Measurements from ENCODE around the gene IGLL1. TPM values are rescaled to one million over a fixed set of nuclear protein-coding genes. Genes with fewer than 3 reads are reported as not detected.

The IGLL1 gene
- total RNA-seq, 4 donors from 2014 or later, result not detected

- TF ChIP-seq, protein P1, sequence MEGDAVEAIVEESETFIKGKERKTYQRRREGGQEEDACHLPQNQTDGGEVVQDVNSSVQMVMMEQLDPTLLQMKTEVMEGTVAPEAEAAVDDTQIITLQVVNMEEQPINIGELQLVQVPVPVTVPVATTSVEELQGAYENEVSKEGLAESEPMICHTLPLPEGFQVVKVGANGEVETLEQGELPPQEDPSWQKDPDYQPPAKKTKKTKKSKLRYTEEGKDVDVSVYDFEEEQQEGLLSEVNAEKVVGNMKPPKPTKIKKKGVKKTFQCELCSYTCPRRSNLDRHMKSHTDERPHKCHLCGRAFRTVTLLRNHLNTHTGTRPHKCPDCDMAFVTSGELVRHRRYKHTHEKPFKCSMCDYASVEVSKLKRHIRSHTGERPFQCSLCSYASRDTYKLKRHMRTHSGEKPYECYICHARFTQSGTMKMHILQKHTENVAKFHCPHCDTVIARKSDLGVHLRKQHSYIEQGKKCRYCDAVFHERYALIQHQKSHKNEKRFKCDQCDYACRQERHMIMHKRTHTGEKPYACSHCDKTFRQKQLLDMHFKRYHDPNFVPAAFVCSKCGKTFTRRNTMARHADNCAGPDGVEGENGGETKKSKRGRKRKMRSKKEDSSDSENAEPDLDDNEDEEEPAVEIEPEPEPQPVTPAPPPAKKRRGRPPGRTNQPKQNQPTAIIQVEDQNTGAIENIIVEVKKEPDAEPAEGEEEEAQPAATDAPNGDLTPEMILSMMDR (IDR thresholded peaks at IDR 0.05; ENCODE audit: low read depth), result no peak
Measured at GRCh38 chr22:23591201-23591791, 11.2 kb upstream of the IGLL1 start.

DNA sequence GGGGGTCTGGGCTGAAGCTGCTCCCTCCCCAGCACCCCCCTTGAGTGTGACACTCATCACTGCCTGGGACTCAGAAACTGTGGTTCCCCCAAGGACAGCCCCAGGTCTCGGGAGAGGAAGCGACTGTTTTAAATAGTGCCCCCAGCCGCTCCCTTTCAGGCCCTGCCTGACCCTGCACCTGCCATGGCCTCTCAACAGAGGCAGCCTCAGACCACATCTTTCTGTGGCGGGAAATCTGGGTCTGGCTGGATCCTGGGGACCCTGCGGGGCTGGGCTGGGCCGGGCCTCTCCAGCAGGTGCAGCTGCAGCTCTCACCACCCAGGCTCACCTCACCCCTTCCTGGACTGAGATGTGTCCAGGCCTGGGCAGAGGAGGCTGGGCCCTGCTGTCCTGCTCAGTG is 3.7 kb upstream of the IGLL1 start:
- TF ChIP-seq, protein P1 (IDR thresholded peaks at IDR 0.05; ENCODE audit: low read depth), result no peak

DNA sequence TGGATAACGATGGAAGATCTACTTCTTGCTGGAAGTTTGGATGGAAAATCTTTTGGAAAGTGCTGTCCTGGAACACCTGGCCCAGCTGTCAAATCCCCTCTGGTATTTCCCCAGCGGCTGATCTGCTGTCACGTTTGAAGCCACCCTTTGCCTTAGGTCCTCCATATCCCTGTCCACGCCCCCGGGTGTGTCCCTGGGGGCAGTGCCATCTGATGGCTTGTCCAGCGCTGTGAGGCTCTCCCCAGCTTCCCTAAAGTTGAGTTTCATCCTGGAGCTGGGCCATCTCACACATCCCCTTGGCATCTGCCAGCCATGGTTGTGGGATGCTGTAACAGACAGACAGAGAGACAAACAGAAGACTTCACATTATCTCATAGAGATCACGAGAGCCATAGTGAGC is 3.1 kb upstream of the IGLL1 start:
- TF ChIP-seq, protein P1 (IDR thresholded peaks at IDR 0.05; ENCODE audit: low read depth), result no peak

DNA sequence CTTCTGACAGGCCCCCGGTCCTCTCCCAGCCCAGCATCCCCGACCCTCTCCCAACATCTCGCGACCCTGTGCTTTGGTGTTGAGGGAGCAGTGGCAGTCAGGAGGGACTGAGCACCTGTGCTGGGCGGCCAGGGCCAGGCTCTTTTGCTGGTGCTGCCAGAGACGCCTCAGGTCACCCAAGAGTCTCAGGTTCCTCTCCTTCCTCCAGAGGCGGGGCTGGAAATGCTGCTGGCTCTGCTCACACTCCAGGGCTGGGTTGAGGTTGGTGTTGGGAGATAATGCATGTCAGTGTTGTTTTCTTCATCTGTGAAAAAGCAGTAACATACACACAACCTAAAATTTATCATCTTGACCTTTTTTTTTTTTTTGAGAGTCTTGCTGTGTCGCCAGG is 1.2 kb upstream of the IGLL1 start:
- TF ChIP-seq, protein P1 (IDR thresholded peaks at IDR 0.05; ENCODE audit: low read depth), result no peak

DNA sequence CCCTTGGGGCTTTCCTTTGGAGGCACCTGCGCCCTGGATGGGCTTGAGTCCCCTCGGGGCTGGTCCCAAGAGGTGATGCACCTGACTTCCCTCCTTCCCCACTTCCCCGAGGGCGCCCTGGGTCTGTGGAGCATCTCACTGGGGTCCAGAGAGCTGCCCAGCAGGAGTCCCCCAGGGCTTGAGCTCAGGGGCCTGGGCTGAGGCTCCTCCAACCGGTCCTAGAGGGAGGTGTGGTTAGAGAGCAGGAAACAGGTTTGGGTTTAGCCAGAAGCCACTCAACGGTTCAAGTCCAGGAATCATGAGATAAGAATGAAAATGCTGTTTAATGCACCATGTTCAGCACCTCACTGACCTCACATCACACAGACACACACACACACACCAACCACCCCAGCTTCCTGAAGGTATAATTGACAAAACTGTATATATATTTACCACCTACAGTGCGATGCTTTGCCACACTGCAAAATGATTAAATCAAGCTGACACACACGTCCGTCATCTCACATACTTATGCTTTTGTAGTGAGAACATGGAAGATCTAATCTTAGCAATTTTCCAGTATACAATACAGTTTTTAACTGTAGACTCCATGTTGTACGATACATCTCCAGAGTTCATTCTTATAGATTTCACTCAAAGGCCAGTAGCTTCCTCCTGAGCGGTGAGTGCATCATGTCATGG is 628 bp upstream of the IGLL1 start:
- TF ChIP-seq, protein P1 (IDR thresholded peaks at IDR 0.05; ENCODE audit: low read depth), result no peak

DNA sequence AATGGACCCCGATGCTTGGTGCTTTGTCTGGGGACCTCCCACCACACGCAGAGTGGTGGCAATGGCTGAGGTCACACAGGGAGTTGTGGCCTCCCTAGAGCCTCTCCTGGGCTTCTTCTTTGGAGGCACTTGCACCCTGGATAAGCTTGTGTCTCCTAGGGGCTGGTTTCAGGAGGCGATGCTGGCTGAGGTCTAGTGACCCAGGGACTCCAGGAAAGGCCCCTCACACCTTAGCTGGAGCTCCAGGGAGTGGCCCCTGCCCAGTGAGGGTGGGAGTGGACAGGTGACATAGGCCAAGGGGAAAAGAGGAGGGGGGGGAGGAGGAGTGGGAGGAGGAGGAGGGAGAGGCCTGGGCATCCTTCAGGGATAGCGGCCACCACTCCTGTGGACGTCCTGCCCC is 810 bp downstream of the IGLL1 start:
- TF ChIP-seq, protein P1 (IDR thresholded peaks at IDR 0.05; ENCODE audit: low read depth), result no peak

DNA sequence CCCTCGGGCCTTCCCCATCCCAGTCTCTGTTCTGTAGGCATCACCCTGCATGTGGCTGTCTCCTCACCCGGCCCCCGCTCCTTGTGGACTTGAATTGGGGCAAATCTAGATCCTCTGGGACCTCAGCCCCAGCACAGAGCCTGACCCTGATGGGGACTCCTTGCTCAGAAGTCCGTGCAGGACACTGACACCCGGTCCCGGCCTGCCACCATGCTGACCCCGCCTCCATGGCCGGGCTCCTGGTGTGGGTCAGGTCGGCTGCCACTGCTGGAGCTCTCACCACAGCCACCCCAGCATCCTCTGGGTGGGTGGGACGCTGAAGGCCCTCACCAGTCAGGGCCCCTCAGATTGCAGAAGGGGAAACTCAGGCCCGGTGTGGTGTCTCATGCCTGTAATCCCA is 1.8 kb downstream of the IGLL1 start:
- TF ChIP-seq, protein P1 (IDR thresholded peaks at IDR 0.05; ENCODE audit: low read depth), result no peak
